B cell (primary cell): Measurements from ENCODE around the gene DRICH1. TPM values are rescaled to one million over a fixed set of nuclear protein-coding genes. Genes with fewer than 3 reads are reported as not detected.

Experiments
- ATAC-seq: fragments of 200-7000 bp; cut with Tn5 transposase; one replicate; pipeline ENCODE4 v1.10.0; 2021; ENCODE audit warnings: low read depth, mild to moderate bottlenecking, moderate number of reproducible peaks, moderate library complexity
- CTCF ChIA-PET: fragments of 350-600 bp; sonication (Branson Sonifier 250); formaldehyde crosslinking; loops from one replicate; lab custom pipeline; 2021; ENCODE audit warnings: antibody characterized with exemption, inconsistent platforms; lab: Charles Lee
- POLR2A ChIA-PET: fragments of 350-600 bp; sonication (Branson Sonifier 250); formaldehyde crosslinking; loops from one replicate; lab custom pipeline; 2021; ENCODE audit warnings: antibody characterized with exemption; lab: Charles Lee
- DNase-seq: peaks from one replicate; pipeline ENCODE4 v3.0.0; 2013
- H2AFZ ChIP-seq: 2 replicates; pipeline ENCODE4 v1.6.1; 2012; ENCODE audit warnings: mild to moderate bottlenecking, low read depth, low read length; ENCODE audit not compliant: insufficient read depth, poor library complexity, severe bottlenecking
- H3K27ac ChIP-seq, 2 donors: 1 replicate in 1 of 2; 2 replicates in 1 of 2; pipeline ENCODE4 v1.5.1; 2012 to 2013; ENCODE audit warnings: low read length in 2 of 2, mild to moderate bottlenecking in 2 of 2, moderate library complexity in 1 of 2
- H3K27me3 ChIP-seq, 4 experiments: fragments of 200-600 bp in 1 of 4; sonication (generic) in 1 of 4; replicated peaks in 1 of 4; 1 replicate in 2 of 4; 2 replicates in 2 of 4; pipeline versions ENCODE4 v1.6.1 to v1.7.0; 2013 to 2016; ENCODE audit warnings: low read length in 3 of 4, mild to moderate bottlenecking in 2 of 4, mixed read lengths in 1 of 4, moderate library complexity in 1 of 4; ENCODE audit not compliant: insufficient read depth in 4 of 4, control insufficient read depth in 3 of 4; ENCODE audit errors: control extremely low read depth in 1 of 4
- H3K36me3 ChIP-seq, 2 experiments: replicated peaks in 1 of 2; 1 replicate in 1 of 2; 2 replicates in 1 of 2; pipeline versions ENCODE4 v1.6.1 to v1.7.1; 2013; ENCODE audit warnings: low read length in 1 of 2; ENCODE audit not compliant: insufficient read depth in 2 of 2, control insufficient read depth in 1 of 2; ENCODE audit errors: control extremely low read depth in 1 of 2, extremely low read depth in 1 of 2
- H3K4me1 ChIP-seq, 2 donors: fragments of 200-600 bp in 1 of 2; sonication (generic) in 1 of 2; 1 replicate in 1 of 2; 2 replicates in 1 of 2; pipeline versions ENCODE4 v1.5.1 to v1.6.1; 2013 to 2017; ENCODE audit warnings: low read length in 2 of 2; ENCODE audit not compliant: control insufficient read depth in 2 of 2, insufficient read depth in 2 of 2
- H3K4me2 ChIP-seq: replicated peaks from 2 replicates; pipeline ENCODE3; 2012; ENCODE audit warnings: mild to moderate bottlenecking, low read depth, low read length; ENCODE audit not compliant: poor library complexity, severe bottlenecking
- H3K4me3 ChIP-seq, 5 experiments: fragments of 200-600 bp in 1 of 5; sonication (generic) in 1 of 5; 1 replicate in 3 of 5; 2 replicates in 2 of 5; pipeline versions ENCODE4 v1.5.1 to v1.7.0; 2011 to 2016; ENCODE audit warnings: low read length in 4 of 5, mild to moderate bottlenecking in 4 of 5, low read depth in 2 of 5, control low read depth in 1 of 5, moderate library complexity in 1 of 5; ENCODE audit not compliant: insufficient read depth in 1 of 5; ENCODE audit errors: control extremely low read depth in 1 of 5, extremely low read depth in 1 of 5
- H3K79me2 ChIP-seq: fragments of 200-600 bp; sonication (generic); one replicate; pipeline ENCODE4 v1.6.0; 2016; ENCODE audit warnings: low read length; ENCODE audit not compliant: control insufficient read depth, insufficient read depth
- H3K9ac ChIP-seq: fragments of 200-600 bp; sonication (generic); 2 replicates; pipeline ENCODE4 v1.6.1; 2017; ENCODE audit warnings: mild to moderate bottlenecking, low read length, moderate library complexity
- H3K9me3 ChIP-seq, 3 donors: one replicate each; pipeline versions ENCODE4 v1.6.1 to v1.7.1; 2013; ENCODE audit warnings: low read length in 2 of 3; ENCODE audit not compliant: control insufficient read depth in 2 of 3, insufficient read depth in 1 of 3; ENCODE audit errors: control extremely low read depth in 1 of 3
- H4K20me1 ChIP-seq: 2 replicates; pipeline ENCODE4 v1.6.0; 2012; ENCODE audit warnings: mild to moderate bottlenecking, low read length; ENCODE audit not compliant: insufficient read depth, control insufficient read depth, poor library complexity, severe bottlenecking
- H3K27ac Mint-ChIP-seq: one replicate; pipeline ENCODE4 v1.8.0; 2021; ENCODE audit warnings: mixed read lengths
- H3K27me3 Mint-ChIP-seq: one replicate; pipeline ENCODE4 v1.8.0; 2021; ENCODE audit warnings: mixed read lengths
- H3K4me1 Mint-ChIP-seq: one replicate; pipeline ENCODE4 v1.8.0; 2021; ENCODE audit warnings: mixed read lengths
- H3K4me3 Mint-ChIP-seq: one replicate; pipeline ENCODE4 v1.8.0; 2021; ENCODE audit warnings: mixed read lengths
- H3K9me3 Mint-ChIP-seq: one replicate; pipeline ENCODE4 v1.8.0; 2022; ENCODE audit warnings: mixed read lengths; ENCODE audit not compliant: insufficient read depth
- CTCF ChIP-seq: fragments of 200-600 bp; IDR thresholded peaks from one replicate; pipeline ENCODE4 v1.8.0; 2022; ENCODE audit warnings: antibody characterized with exemption, mild to moderate bottlenecking
- EZH2 ChIP-seq: IDR thresholded peaks from 2 replicates; pipeline ENCODE4 v1.6.1; 2012; ENCODE audit warnings: borderline replicate concordance, low read depth, mild to moderate bottlenecking, moderate library complexity, low read length; ENCODE audit not compliant: insufficient read depth, poor library complexity, severe bottlenecking
- WGBS: methylation state at CpG from one replicate; pipeline ENCODE4 v1.1.5; 2013; ENCODE audit warnings: missing lambda C conversion rate; ENCODE audit not compliant: insufficient coverage; 5-methylcytosine and 5-hydroxymethylcytosine counted together
- intact Hi-C: fragments of 100-400 bp; cut with micrococcal nuclease; formaldehyde crosslinking; loops from one replicate; pipeline ENCODE4 v1.10.0; 2022
- polyA plus RNA-seq: library from polyadenylated mRNA; depleted of rRNA; stranded (reverse); fragments of >200 nt; gene quantifications from 2 replicates; pipeline ENCODE4 v1.2.3, GENCODE V29; 2012
- total RNA-seq, 2 donors: library from RNA; stranded (reverse); fragments of 120-200 nt in 1 of 2; gene quantifications; 1 replicate in 1 of 2; 2 replicates in 1 of 2; pipeline versions ENCODE4 v1.2.3 to v1.2.4, GENCODE V29; 2013 to 2022

DRICH1 gene
- total and polyA plus RNA-seq, 2 donors (not counting 1 experiment from before 2014, with no cell fraction given), result 0.37 to 1.5 TPM

GRCh38 chr22:23652711-23653110 lies 20.6 kb upstream of the DRICH1 start:
- no peaks in the 10 kb centered on the region for H3K27me3 Mint-ChIP-seq
- no peak overlapping the region for H3K27ac ChIP-seq
- no peak overlapping the region for H3K4me3 ChIP-seq
- no peaks in the 10 kb centered on the region for H3K79me2 ChIP-seq
- H3K27me3 ChIP-seq, result no peaks in the 10 kb centered on the region
- 100% methylated on average over 1 of the region's 8 CpGs for WGBS
- CTCF ChIA-PET, result no interaction called here
- no peak overlapping the region for H3K4me2 ChIP-seq
- no peak overlapping the region for H3K4me3 Mint-ChIP-seq
- H3K4me1 Mint-ChIP-seq, result no peaks in the 10 kb centered on the region
- no peak overlapping the region for H3K27ac Mint-ChIP-seq
- ATAC-seq (no peak), DNase-seq (no peak)
- POLR2A ChIA-PET, result no interaction called here
- TF ChIP-seq EZH2, result no peak
- TF ChIP-seq CTCF, result no peak
- intact Hi-C loops, result no loop called here
- H3K9me3 Mint-ChIP-seq, result no peaks in the 10 kb centered on the region
- H2AFZ ChIP-seq, result no peak overlapping the region
- H4K20me1 ChIP-seq, result no peaks in the 10 kb centered on the region
- no peaks in the 10 kb centered on the region for H3K9me3 ChIP-seq
- H3K4me1 ChIP-seq, result no peaks in the 10 kb centered on the region
- no peak overlapping the region for H3K9ac ChIP-seq
- peaks cover 2 to 4% of the 10 kb centered on the region in 2 experiments for H3K36me3 ChIP-seq

- Mint-ChIP-seq H3K27me3 (no peaks in the 10 kb centered on the region), H3K4me1 (no peaks in the 10 kb centered on the region), H3K9me3 (no peaks in the 10 kb centered on the region), H3K4me3 (no peak overlapping the region), H3K27ac (no peak overlapping the region)
- no peak for TF ChIP-seq CTCF
- no peak for TF ChIP-seq EZH2
- Histone ChIP-seq H3K27me3 (no peaks in the 10 kb centered on the region), H3K9me3 (no peaks in the 10 kb centered on the region), H2AFZ (no peak overlapping the region), H3K4me1 (no peaks in the 10 kb centered on the region), H3K9ac (no peak overlapping the region), H3K4me2 (no peak overlapping the region), H4K20me1 (no peaks in the 10 kb centered on the region), H3K36me3 (peaks cover 2 to 4% of the 10 kb centered on the region in 2 experiments), H3K27ac (no peak overlapping the region), H3K79me2 (no peaks in the 10 kb centered on the region), H3K4me3 (no peak overlapping the region)
- POLR2A ChIA-PET, result no interaction called here
- no peak for DNase-seq
- 97% methylated on average over 7 of the region's 7 CpGs for WGBS
- CTCF ChIA-PET, result no interaction called here
- intact Hi-C loops, result no loop called here
- no peak for ATAC-seq
These were observed 20.2 kb upstream of the DRICH1 start for GRCh38 chr22:23652286-23652685.
